PC-3 (cell line): ENCODE results near the gene FAXDC2. TPM values are rescaled to one million over a fixed set of nuclear protein-coding genes. Genes with fewer than 3 reads are reported as not detected.

Experiments
- ATAC-seq: fragments of 200-7000 bp; cut with Tn5 transposase; 2 replicates; pipeline ENCODE4 v1.9.1; 2020; ENCODE audit warnings: mild to moderate bottlenecking, moderate library complexity
- Bru-seq: library from RNA; stranded (reverse); fragments of 400-500 nt; gene quantifications from one replicate; lab custom pipeline; 2021; lab: Mats Ljungman, UMichigan
- BruChase-seq, 2 experiments: library from RNA; stranded (reverse); fragments of 400-500 nt; gene quantifications; one replicate each; lab custom pipeline; 2021; lab: Mats Ljungman, UMichigan
- BruUV-seq: library from RNA; stranded (reverse); fragments of 400-500 nt; replicated peaks from 2 replicates; lab custom pipeline; 2021; lab: Mats Ljungman, UMichigan
- CTCF ChIA-PET: fragments of 300-600 bp; sonication (Branson Sonifier 250); formaldehyde crosslinking; loops from one replicate; lab custom pipeline; 2022; ENCODE audit warnings: antibody characterized with exemption; lab: Charles Lee
- POLR2A ChIA-PET: fragments of 300-600 bp; sonication (Branson Sonifier 250); formaldehyde crosslinking; loops from one replicate; lab custom pipeline; 2022; ENCODE audit warnings: antibody characterized with exemption; ENCODE audit not compliant: unreplicated experiment; lab: Charles Lee
- DNase-seq: peaks from one replicate; pipeline ENCODE4 v3.0.0-alpha.2; 2015
- H2AFZ ChIP-seq: fragments of 300-600 bp; sonication (generic); 2 replicates; pipeline ENCODE4 v1.6.0; 2016; ENCODE audit warnings: antibody characterized with exemption, low read length
- H3F3A ChIP-seq: fragments of 300-600 bp; sonication (generic); one replicate; pipeline ENCODE4 v1.6.0; 2017; ENCODE audit warnings: antibody characterized with exemption, low read length, control low read depth, mild to moderate bottlenecking; ENCODE audit not compliant: unreplicated experiment
- H3K27ac ChIP-seq: fragments of 300-600 bp; sonication (generic); 2 replicates; pipeline ENCODE4 v1.5.1; 2016; ENCODE audit warnings: mild to moderate bottlenecking, low read length
- H3K27me3 ChIP-seq: fragments of 300-600 bp; sonication (generic); 2 replicates; pipeline ENCODE4 v1.6.1; 2016; ENCODE audit warnings: low read length, mixed read lengths
- H3K36me3 ChIP-seq: fragments of 300-600 bp; sonication (generic); 2 replicates; pipeline ENCODE4 v1.6.1; 2016; ENCODE audit warnings: low read depth, mixed run types, low read length, mixed read lengths
- H3K4me1 ChIP-seq: fragments of 300-600 bp; sonication (generic); 2 replicates; pipeline ENCODE4 v1.5.1; 2016; ENCODE audit warnings: low read length; ENCODE audit not compliant: insufficient read depth
- H3K4me2 ChIP-seq: fragments of 300-600 bp; sonication (generic); 2 replicates; pipeline ENCODE4 v1.6.0; 2016; ENCODE audit warnings: low read length
- H3K4me3 ChIP-seq: fragments of 300-600 bp; sonication (generic); 2 replicates; pipeline ENCODE4 v1.5.1; 2016; ENCODE audit warnings: mild to moderate bottlenecking, low read length, mixed read lengths
- H3K79me2 ChIP-seq: fragments of 300-600 bp; sonication (generic); 2 replicates; pipeline ENCODE4 v1.6.1; 2017; ENCODE audit warnings: low read length, mixed read lengths
- H3K9ac ChIP-seq: fragments of 300-600 bp; sonication (generic); 2 replicates; pipeline ENCODE4 v1.6.0; 2016; ENCODE audit warnings: mild to moderate bottlenecking, low read length
- H3K9me2 ChIP-seq: fragments of 300-600 bp; sonication (generic); replicated peaks from 2 replicates; pipeline ENCODE4 v1.6.1; 2016; ENCODE audit warnings: mixed run types, low read length, mixed read lengths
- H3K9me3 ChIP-seq: fragments of 300-600 bp; sonication (generic); 2 replicates; pipeline ENCODE4 v1.6.1; 2016; ENCODE audit warnings: low read length, mixed read lengths
- H4K20me1 ChIP-seq: fragments of 300-600 bp; sonication (generic); 2 replicates; pipeline ENCODE4 v1.6.1; 2016; ENCODE audit warnings: low read length, mixed read lengths
- CTCF ChIP-seq: fragments of 300-600 bp; sonication (generic); conservative IDR thresholded peaks from 2 replicates; pipeline ENCODE4 v1.5.1; 2017; ENCODE audit warnings: antibody characterized with exemption, low read depth, mild to moderate bottlenecking, low read length
- EZH2 ChIP-seq: fragments of 300-600 bp; sonication (generic); IDR thresholded peaks from one replicate; pipeline ENCODE4 v1.6.1; 2017; ENCODE audit warnings: antibody characterized with exemption, mild to moderate bottlenecking, low read length; ENCODE audit not compliant: unreplicated experiment
- EZH2phosphoT487 ChIP-seq: fragments of 300-600 bp; sonication (generic); IDR thresholded peaks from 2 replicates; pipeline ENCODE4 v1.6.1; 2018; ENCODE audit warnings: mild to moderate bottlenecking, antibody characterized with exemption, low read length, borderline replicate concordance
- intact Hi-C: fragments of 100-400 bp; cut with micrococcal nuclease; formaldehyde crosslinking; loops from 2 replicates; pipeline ENCODE4 v1.9.0; 2023
- long read RNA-seq: library from polyadenylated mRNA; unstranded; transcript quantifications from one replicate; pipeline ENCODE4 v2.0.0, GENCODE V29; 2021; ENCODE audit not compliant: unreplicated experiment
- total RNA-seq: library from RNA; depleted of rRNA; stranded (reverse); fragments of >200 nt; gene quantifications from 2 replicates; pipeline ENCODE4 v1.2.3, GENCODE V29; 2014; rRNA removed

FAXDC2 gene
- total RNA-seq = not detected in 2 replicates
- percentile 16 among the genes with signal in this experiment for Bru-seq, nascent RNA
- percentile 9 among the genes with signal in this experiment for BruChase-seq, experiment 1, labeled RNA remaining after a 6-hour chase
- BruChase-seq, experiment 2, labeled RNA remaining after a 2-hour chase = percentile 8 among the genes with signal in this experiment
- long read RNA-seq, partial matches to known transcripts = 0 of 1 reads
- long read RNA-seq, other reads (novel, unspliced or antisense) = 1 of 1 reads

- no peak within 1 kb of the TSS for H3K27ac ChIP-seq
- no peaks in the 10 kb centered on the region for H3K79me2 ChIP-seq
- H3K27me3 ChIP-seq = no peaks in the 10 kb centered on the region
- ChIA-PET CTCF (no interaction called here), POLR2A (no interaction called here)
- intact Hi-C loops = no loop called here
- no peak for DNase-seq
- no peak for ATAC-seq
- TF ChIP-seq EZH2phosphoT487 (no peak), CTCF (no peak), EZH2 (no peak)
- no peaks in the 10 kb centered on the region for H3K9me3 ChIP-seq
- no peak within 1 kb of the TSS for H3K4me2 ChIP-seq
- no peaks in the 10 kb centered on the region for H4K20me1 ChIP-seq
- H3F3A ChIP-seq = no peaks in the 10 kb centered on the region
- no TSS peak for BruUV-seq
- H3K4me1 ChIP-seq = no peaks in the 10 kb centered on the region
- no peak within 1 kb of the TSS for H3K9ac ChIP-seq
- no peaks in the 10 kb centered on the region for H3K36me3 ChIP-seq
- no peaks in the 10 kb centered on the region for H3K9me2 ChIP-seq
- no peak within 1 kb of the TSS for H3K4me3 ChIP-seq
- no peak within 1 kb of the TSS for H2AFZ ChIP-seq
Observed at GRCh38 chr5:154850255-154851062, at the start of gene FAXDC2. TSS of gene FAXDC2 (minus strand) at chr5:154850603. CDS start at chr5:154838178, 12,425 bp downstream.

- no peaks in the 10 kb centered on the region for H3K27me3 ChIP-seq
- no peaks in the 10 kb centered on the region for H3K79me2 ChIP-seq
- no TSS peak for BruUV-seq
- intact Hi-C loops = no loop called here
- ATAC-seq (no peak), DNase-seq (no peak)
- H3K4me3 ChIP-seq = no peak overlapping the region
- no peaks in the 10 kb centered on the region for H3K9me2 ChIP-seq
- no peaks in the 10 kb centered on the region for H3K9me3 ChIP-seq
- H4K20me1 ChIP-seq = no peaks in the 10 kb centered on the region
- H3K4me2 ChIP-seq = no peak overlapping the region
- H3K36me3 ChIP-seq = peaks cover 36% of the 10 kb centered on the region
- no peaks in the 10 kb centered on the region for H3K4me1 ChIP-seq
- ChIA-PET CTCF (no interaction called here), POLR2A (no interaction called here)
- no peaks in the 10 kb centered on the region for H3F3A ChIP-seq
- H3K27ac ChIP-seq = no peak overlapping the region
- H2AFZ ChIP-seq = no peak overlapping the region
- H3K9ac ChIP-seq = no peak overlapping the region
- TF ChIP-seq EZH2phosphoT487 (no peak), EZH2 (no peak), CTCF (no peak)
Observed at GRCh38 chr5:154900066-154900465, 49.7 kb upstream of the FAXDC2 start.
